Measurements from ENCODE around the gene LINGO4.

Gene LINGO4

GRCh38 chr1:151815716-151816327 is 10.6 kb upstream of the LINGO4 start:
- no peaks in the 10 kb centered on the region for H3K36me3 ChIP-seq (ENCODE audit: control insufficient read depth, low read length)
- no peak overlapping the region for H3K4me3 ChIP-seq (ENCODE audit: low read length)
- no peak overlapping the region for H3K4me2 ChIP-seq (ENCODE audit: low read length)
- H4K20me1 ChIP-seq (ENCODE audit: control insufficient read depth, insufficient read depth, low read depth, low read length) = no peaks in the 10 kb centered on the region
- peaks cover 3% of the 10 kb centered on the region; the same call in 1 of the 2 replicates for H3K4me1 ChIP-seq (ENCODE audit: control insufficient read depth, low read length)
- H3K9me2 ChIP-seq (replicated peaks; ENCODE audit: control insufficient read depth, low read length) = no peaks in the 10 kb centered on the region
- no peak for TF ChIP-seq EZH2phosphoT487 (IDR thresholded peaks at IDR 0.05; ENCODE audit: borderline replicate concordance, low read length)
- TF ChIP-seq, protein P1, sequence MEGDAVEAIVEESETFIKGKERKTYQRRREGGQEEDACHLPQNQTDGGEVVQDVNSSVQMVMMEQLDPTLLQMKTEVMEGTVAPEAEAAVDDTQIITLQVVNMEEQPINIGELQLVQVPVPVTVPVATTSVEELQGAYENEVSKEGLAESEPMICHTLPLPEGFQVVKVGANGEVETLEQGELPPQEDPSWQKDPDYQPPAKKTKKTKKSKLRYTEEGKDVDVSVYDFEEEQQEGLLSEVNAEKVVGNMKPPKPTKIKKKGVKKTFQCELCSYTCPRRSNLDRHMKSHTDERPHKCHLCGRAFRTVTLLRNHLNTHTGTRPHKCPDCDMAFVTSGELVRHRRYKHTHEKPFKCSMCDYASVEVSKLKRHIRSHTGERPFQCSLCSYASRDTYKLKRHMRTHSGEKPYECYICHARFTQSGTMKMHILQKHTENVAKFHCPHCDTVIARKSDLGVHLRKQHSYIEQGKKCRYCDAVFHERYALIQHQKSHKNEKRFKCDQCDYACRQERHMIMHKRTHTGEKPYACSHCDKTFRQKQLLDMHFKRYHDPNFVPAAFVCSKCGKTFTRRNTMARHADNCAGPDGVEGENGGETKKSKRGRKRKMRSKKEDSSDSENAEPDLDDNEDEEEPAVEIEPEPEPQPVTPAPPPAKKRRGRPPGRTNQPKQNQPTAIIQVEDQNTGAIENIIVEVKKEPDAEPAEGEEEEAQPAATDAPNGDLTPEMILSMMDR (IDR thresholded peaks at IDR 0.05; ENCODE audit: low read depth, low read length, poor library complexity, severe bottlenecking) = no peak
- H3K79me2 ChIP-seq (ENCODE audit: control insufficient read depth, low read length) = no peaks in the 10 kb centered on the region
- no peaks in the 10 kb centered on the region for H3K9me3 ChIP-seq (ENCODE audit: control insufficient read depth, insufficient read depth, low read length)
- no peak overlapping the region for H3K27ac ChIP-seq (ENCODE audit: low read depth, low read length)
- no peaks in the 10 kb centered on the region for H3F3A ChIP-seq (ENCODE audit: control insufficient read depth, insufficient read depth)
- H3K27me3 ChIP-seq (ENCODE audit: control insufficient read depth, low read length) = peaks cover 16% of the 10 kb centered on the region

DNA sequence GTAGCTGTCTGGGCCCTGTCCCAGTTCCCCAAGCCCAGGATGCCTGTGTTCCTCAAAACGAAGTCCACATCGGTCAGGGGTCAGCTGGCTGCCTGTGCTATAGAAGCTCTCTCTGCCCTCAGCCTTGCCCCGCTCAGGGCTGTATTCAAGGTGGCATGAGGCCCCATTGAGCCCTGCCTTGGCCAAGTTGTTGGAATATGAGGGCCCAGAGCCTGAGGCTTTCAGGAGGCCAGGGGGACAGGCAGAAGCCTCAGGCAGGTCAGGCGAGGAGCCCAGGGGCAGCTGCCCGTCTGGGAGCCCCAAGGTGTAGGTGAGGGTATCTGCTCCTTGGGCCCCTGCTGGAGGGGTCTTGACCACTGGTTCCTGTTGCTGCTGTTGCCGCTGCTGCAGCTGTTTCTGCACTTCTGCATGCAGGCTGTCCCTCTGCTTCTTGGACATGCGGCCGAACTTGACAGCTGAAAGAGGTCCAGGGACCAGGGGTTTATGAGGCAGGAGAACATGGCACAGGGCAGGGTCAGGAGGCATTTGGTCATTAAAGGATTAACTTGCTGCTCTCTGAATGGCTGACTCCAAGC is 9.8 kb upstream of the LINGO4 start:
- no peak for TF ChIP-seq EZH2phosphoT487 (IDR thresholded peaks at IDR 0.05; ENCODE audit: borderline replicate concordance, low read length)
- TF ChIP-seq, protein P1 (IDR thresholded peaks at IDR 0.05; ENCODE audit: low read depth, low read length, poor library complexity, severe bottlenecking) = no peak

GRCh38 chr1:151814426-151814825 is 9.2 kb upstream of the LINGO4 start:
- Histone ChIP-seq H3K36me3 (ENCODE audit: control insufficient read depth, low read length) (no peaks in the 10 kb centered on the region), H3K9me2 (replicated peaks; ENCODE audit: control insufficient read depth, low read length) (no peaks in the 10 kb centered on the region), H3K27ac (ENCODE audit: low read depth, low read length) (no peak overlapping the region), H4K20me1 (ENCODE audit: control insufficient read depth, insufficient read depth, low read depth, low read length) (no peaks in the 10 kb centered on the region), H3F3A (ENCODE audit: control insufficient read depth, insufficient read depth) (no peaks in the 10 kb centered on the region), H3K4me1 (ENCODE audit: control insufficient read depth, low read length) (peaks cover 3% of the 10 kb centered on the region; the same call in 1 of the 2 replicates), H3K4me3 (ENCODE audit: low read length) (no peak overlapping the region), H3K9me3 (ENCODE audit: control insufficient read depth, insufficient read depth, low read length) (no peaks in the 10 kb centered on the region), H3K4me2 (ENCODE audit: low read length) (no peak overlapping the region), H3K79me2 (ENCODE audit: control insufficient read depth, low read length) (no peaks in the 10 kb centered on the region), H3K27me3 (ENCODE audit: control insufficient read depth, low read length) (peaks cover 16% of the 10 kb centered on the region)
- TF ChIP-seq EZH2phosphoT487 (IDR thresholded peaks at IDR 0.05; ENCODE audit: borderline replicate concordance, low read length) = no peak
- TF ChIP-seq, protein P1 (IDR thresholded peaks at IDR 0.05; ENCODE audit: low read depth, low read length, poor library complexity, severe bottlenecking) = no peak

More for the DNA sequence above, 9.8 kb upstream of the LINGO4 start:
- H3K9me3 ChIP-seq (ENCODE audit: control insufficient read depth, insufficient read depth, low read length) = no peaks in the 10 kb centered on the region
- no peak overlapping the region for H3K4me2 ChIP-seq (ENCODE audit: low read length)
- H4K20me1 ChIP-seq (ENCODE audit: control insufficient read depth, insufficient read depth, low read depth, low read length) = no peaks in the 10 kb centered on the region
- no peaks in the 10 kb centered on the region for H3K9me2 ChIP-seq (replicated peaks; ENCODE audit: control insufficient read depth, low read length)
- H3K27ac ChIP-seq (ENCODE audit: low read depth, low read length) = no peak overlapping the region
- peaks cover 3% of the 10 kb centered on the region; the same call in 1 of the 2 replicates for H3K4me1 ChIP-seq (ENCODE audit: control insufficient read depth, low read length)
- H3K4me3 ChIP-seq (ENCODE audit: low read length) = no peak overlapping the region
- H3K27me3 ChIP-seq (ENCODE audit: control insufficient read depth, low read length) = peaks cover 16% of the 10 kb centered on the region
- no peaks in the 10 kb centered on the region for H3F3A ChIP-seq (ENCODE audit: control insufficient read depth, insufficient read depth)
- H3K36me3 ChIP-seq (ENCODE audit: control insufficient read depth, low read length) = no peaks in the 10 kb centered on the region
- H3K79me2 ChIP-seq (ENCODE audit: control insufficient read depth, low read length) = no peaks in the 10 kb centered on the region
